Effector memory CD8-positive, alpha-beta T cell (primary cell): ENCODE results near the gene CORO2B.
"Not testable (repeated sequence)": the region's sequence is repeated elsewhere in the genome, so short reads cannot be mapped to it uniquely, and the experiment has no call there.

Experiments used
- ATAC-seq: fragments of 150-1000 bp; cut with Tn5 transposase; replicated peaks from 2 replicates; pipeline ENCODE4 v1.10.0; 2021; ENCODE audit warnings: mild to moderate bottlenecking, moderate library complexity
- DNase-seq, 3 experiments: peaks; one replicate each; pipeline ENCODE4 v3.0.0; 2021
- H3K27ac Mint-ChIP-seq, 2 donors: one replicate each; pipeline ENCODE4 v1.8.0; 2022; ENCODE audit warnings: mild to moderate bottlenecking in 2 of 2, mixed read lengths in 2 of 2, moderate library complexity in 2 of 2
- H3K27me3 Mint-ChIP-seq, 2 donors: one replicate each; pipeline ENCODE4 v1.8.0; 2022; ENCODE audit warnings: mixed read lengths in 2 of 2
- H3K36me3 Mint-ChIP-seq: one replicate; pipeline ENCODE4 v1.8.0; 2022; ENCODE audit warnings: mild to moderate bottlenecking, moderate library complexity, mixed read lengths; ENCODE audit not compliant: insufficient read depth
- H3K4me1 Mint-ChIP-seq, 2 donors: one replicate each; pipeline ENCODE4 v1.8.0; 2022; ENCODE audit warnings: low read depth in 2 of 2, mixed read lengths in 2 of 2
- H3K4me3 Mint-ChIP-seq, 2 donors: one replicate each; pipeline ENCODE4 v1.8.0; 2022; ENCODE audit warnings: mild to moderate bottlenecking in 2 of 2, mixed read lengths in 2 of 2, moderate library complexity in 2 of 2
- H3K9me3 Mint-ChIP-seq, 2 donors: one replicate each; pipeline ENCODE4 v1.8.0; 2022; ENCODE audit warnings: mixed read lengths in 2 of 2

CORO2B gene

GRCh38 chr15:68604840-68605478 is 26.2 kb downstream of the CORO2B start:
- not testable (repeated sequence) for H3K4me3 Mint-ChIP-seq, H3K4me1 Mint-ChIP-seq, H3K27ac Mint-ChIP-seq, DNase-seq, H3K36me3 Mint-ChIP-seq, H3K9me3 Mint-ChIP-seq, ATAC-seq
- peaks cover 38 to 76% of the 10 kb centered on the region in 2 donors for H3K27me3 Mint-ChIP-seq

- DNase-seq (no peak), ATAC-seq (no peak)
- Mint-ChIP-seq H3K4me1 (no peaks in the 10 kb centered on the region), H3K36me3 (no peaks in the 10 kb centered on the region), H3K4me3 (no peak overlapping the region), H3K27me3 (peaks cover 39 to 72% of the 10 kb centered on the region in 2 donors), H3K9me3 (no peaks in the 10 kb centered on the region), H3K27ac (no peak overlapping the region)
Measured at GRCh38 chr15:68606375-68606774, 27.6 kb downstream of the CORO2B start.

- no peak for ATAC-seq
- H3K36me3 Mint-ChIP-seq, result no peaks in the 10 kb centered on the region
- no peak overlapping the region for H3K4me3 Mint-ChIP-seq
- peaks cover 31 to 71% of the 10 kb centered on the region in 2 donors for H3K27me3 Mint-ChIP-seq
- H3K9me3 Mint-ChIP-seq, result no peaks in the 10 kb centered on the region
- no peak for DNase-seq
- H3K4me1 Mint-ChIP-seq, result no peaks in the 10 kb centered on the region
- H3K27ac Mint-ChIP-seq, result no peak overlapping the region
Measured at GRCh38 chr15:68608206-68608843, 29.5 kb downstream of the CORO2B start.

GRCh38 chr15:68608844-68609232 is 30.0 kb downstream of the CORO2B start:
- Mint-ChIP-seq H3K36me3 (no peaks in the 10 kb centered on the region), H3K9me3 (no peaks in the 10 kb centered on the region), H3K27me3 (peaks cover 28 to 68% of the 10 kb centered on the region in 2 donors), H3K4me3 (no peak overlapping the region), H3K4me1 (no peaks in the 10 kb centered on the region), H3K27ac (no peak overlapping the region)
- ATAC-seq (no peak), DNase-seq (no peak)

- peaks cover 29 to 69% of the 10 kb centered on the region in 2 donors for H3K27me3 Mint-ChIP-seq
- H3K36me3 Mint-ChIP-seq, result no peaks in the 10 kb centered on the region
- no peak for ATAC-seq
- no peak for DNase-seq
- H3K4me1 Mint-ChIP-seq, result no peaks in the 10 kb centered on the region
- no peak overlapping the region for H3K27ac Mint-ChIP-seq
- H3K4me3 Mint-ChIP-seq, result no peak overlapping the region
- no peaks in the 10 kb centered on the region for H3K9me3 Mint-ChIP-seq
Measured at GRCh38 chr15:68609629-68610028, 30.8 kb downstream of the CORO2B start.

- H3K27ac Mint-ChIP-seq, result no peak overlapping the region
- DNase-seq (no peak), ATAC-seq (no peak)
- H3K36me3 Mint-ChIP-seq, result no peaks in the 10 kb centered on the region
- no peak overlapping the region for H3K4me3 Mint-ChIP-seq
- peaks cover 29 to 61% of the 10 kb centered on the region in 2 donors for H3K27me3 Mint-ChIP-seq
- H3K4me1 Mint-ChIP-seq, result no peaks in the 10 kb centered on the region
- no peaks in the 10 kb centered on the region for H3K9me3 Mint-ChIP-seq
Measured at GRCh38 chr15:68610825-68611224, 32.0 kb downstream of the CORO2B start.

- Mint-ChIP-seq H3K9me3 (no peaks in the 10 kb centered on the region), H3K27ac (no peak overlapping the region), H3K4me3 (no peak overlapping the region), H3K27me3 (peaks cover 35 to 61% of the 10 kb centered on the region in 2 donors), H3K4me1 (no peaks in the 10 kb centered on the region), H3K36me3 (no peaks in the 10 kb centered on the region)
- no peak for DNase-seq
- ATAC-seq, result no peak
Measured at GRCh38 chr15:68612503-68612902, 33.7 kb downstream of the CORO2B start.

- Mint-ChIP-seq H3K9me3 (no peaks in the 10 kb centered on the region), H3K4me3 (no peak overlapping the region), H3K4me1 (no peaks in the 10 kb centered on the region), H3K27me3 (peaks cover 37 to 61% of the 10 kb centered on the region in 2 donors), H3K36me3 (no peaks in the 10 kb centered on the region), H3K27ac (no peak overlapping the region)
- ATAC-seq (no peak), DNase-seq (no peak)
Measured at GRCh38 chr15:68612979-68613740, 34.4 kb downstream of the CORO2B start.

- Mint-ChIP-seq H3K4me3 (no peak overlapping the region), H3K9me3 (no peaks in the 10 kb centered on the region), H3K4me1 (no peaks in the 10 kb centered on the region), H3K27ac (no peak overlapping the region), H3K27me3 (peaks cover 32 to 53% of the 10 kb centered on the region in 2 donors), H3K36me3 (no peaks in the 10 kb centered on the region)
- ATAC-seq (no peak), DNase-seq (no peak)
Measured at GRCh38 chr15:68614286-68615035, 35.7 kb downstream of the CORO2B start.

GRCh38 chr15:68615301-68615700 is 36.5 kb downstream of the CORO2B start:
- ATAC-seq (no peak), DNase-seq (no peak)
- Mint-ChIP-seq H3K9me3 (no peaks in the 10 kb centered on the region), H3K4me1 (no peaks in the 10 kb centered on the region), H3K36me3 (no peaks in the 10 kb centered on the region), H3K27me3 (peaks cover 28 to 51% of the 10 kb centered on the region in 2 donors), H3K4me3 (no peak overlapping the region), H3K27ac (no peak overlapping the region)

GRCh38 chr15:68615811-68616210 is 37.0 kb downstream of the CORO2B start:
- DNase-seq (no peak), ATAC-seq (no peak)
- Mint-ChIP-seq H3K9me3 (no peaks in the 10 kb centered on the region), H3K4me1 (no peaks in the 10 kb centered on the region), H3K36me3 (no peaks in the 10 kb centered on the region), H3K27me3 (peaks cover 22 to 49% of the 10 kb centered on the region in 2 donors), H3K27ac (no peak overlapping the region), H3K4me3 (no peak overlapping the region)

- no peaks in the 10 kb centered on the region for H3K9me3 Mint-ChIP-seq
Measured at GRCh38 chr15:68616397-68616796, 37.6 kb downstream of the CORO2B start.

GRCh38 chr15:68617001-68617400 is 38.2 kb downstream of the CORO2B start:
- DNase-seq (no peak), ATAC-seq (no peak)
- H3K27me3 Mint-ChIP-seq, result peaks cover 20 to 53% of the 10 kb centered on the region in 2 donors
- no peaks in the 10 kb centered on the region for H3K9me3 Mint-ChIP-seq
- no peak overlapping the region for H3K4me3 Mint-ChIP-seq
- no peak overlapping the region for H3K27ac Mint-ChIP-seq
- no peaks in the 10 kb centered on the region for H3K36me3 Mint-ChIP-seq
- H3K4me1 Mint-ChIP-seq, result no peaks in the 10 kb centered on the region

More at GRCh38 chr15:68616397-68616796, 37.6 kb downstream of the CORO2B start:
- ATAC-seq (no peak), DNase-seq (no peak)
- Mint-ChIP-seq H3K36me3 (no peaks in the 10 kb centered on the region), H3K4me1 (no peaks in the 10 kb centered on the region), H3K27ac (no peak overlapping the region), H3K4me3 (no peak overlapping the region), H3K27me3 (peaks cover 20 to 53% of the 10 kb centered on the region in 2 donors)
